ENCODE data around the gene CA10.

- TF ChIP-seq CTCF (IDR thresholded peaks at IDR 0.05) (no peak), POLR2A (IDR thresholded peaks at IDR 0.05) (no peak)
Measured at GRCh38 chr17:51907041-51907440, 251.5 kb downstream of the CA10 start.
